Middle frontal gyrus (tissue), 1 donor: ENCODE measurements around the gene SNN.

ENCODE experiments used
- DNase-seq: peaks from one replicate; pipeline ENCODE4 v3.0.0-alpha.2; 2015; ENCODE audit warnings: low spot score; ENCODE audit errors: extremely low spot score

Gene SNN

GRCh38 chr16:11677959-11678881 is 10.0 kb downstream of the SNN start:
- DNase-seq, result no peak

DNA sequence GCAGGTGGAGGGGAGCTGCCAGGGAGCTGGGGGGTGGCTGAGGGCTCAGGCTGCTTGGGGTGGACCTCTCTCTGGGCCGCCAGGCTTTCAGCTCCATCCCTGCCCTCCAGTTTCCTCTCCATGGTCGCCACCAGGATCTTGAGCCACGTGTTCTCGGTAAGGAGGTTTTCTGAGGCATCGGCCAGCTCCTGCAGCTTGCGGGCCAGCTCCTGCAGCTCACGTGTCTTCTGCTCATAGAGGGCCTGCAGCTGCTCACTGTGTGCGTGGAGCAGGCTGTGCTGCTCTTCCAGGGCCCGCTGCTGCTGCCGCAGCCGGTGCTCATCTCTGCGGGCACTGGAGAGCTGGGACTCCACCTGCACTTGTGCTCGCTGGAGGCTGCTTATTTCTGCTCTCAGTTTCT is 11.0 kb downstream of the SNN start:
- no peak for DNase-seq

DNA sequence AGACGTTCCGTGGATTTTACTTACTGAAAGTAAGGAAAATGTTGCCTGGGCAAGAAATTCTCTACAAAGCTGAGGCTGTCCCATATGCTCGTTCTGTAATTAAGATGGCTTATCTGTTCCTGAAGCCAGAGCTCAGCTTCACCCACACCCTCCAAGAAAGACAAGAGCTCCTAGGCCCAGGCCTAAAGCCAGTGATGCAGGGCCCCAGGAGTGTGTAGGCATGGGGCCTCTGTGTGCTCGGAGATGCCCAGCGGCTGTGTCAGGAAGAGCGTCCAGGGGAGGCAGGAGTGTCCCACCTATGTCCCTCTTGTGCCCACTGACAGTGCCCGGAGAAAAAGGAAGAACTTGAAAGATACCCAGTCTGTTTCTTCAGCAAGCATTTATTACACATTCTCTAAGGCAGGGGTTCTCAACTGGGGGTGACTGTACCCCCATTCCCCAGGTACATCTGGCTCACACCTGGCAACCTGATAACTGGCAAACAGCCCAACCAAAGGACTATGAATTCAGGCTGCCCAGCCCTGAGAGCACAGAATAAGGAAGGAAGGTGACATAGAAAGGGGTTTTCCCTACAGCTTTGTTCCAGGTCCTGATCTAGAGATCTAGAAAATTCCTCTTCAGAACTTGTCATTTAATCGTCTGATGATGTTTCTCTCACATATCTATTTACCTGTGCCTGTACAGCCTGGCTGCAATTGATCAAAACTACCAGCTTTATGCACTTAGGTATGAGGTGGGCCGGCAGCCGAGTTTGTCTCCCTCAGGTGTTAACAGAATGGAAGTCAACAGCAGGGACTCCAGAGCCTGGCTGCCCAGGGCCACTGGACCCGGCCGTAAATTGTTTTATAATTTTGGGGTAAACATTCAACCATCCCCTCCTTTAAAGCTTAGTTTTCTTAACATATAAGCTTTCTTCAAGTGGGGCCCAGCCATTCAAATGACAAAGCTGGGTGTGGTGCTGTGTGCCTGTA is 12.0 kb downstream of the SNN start:
- DNase-seq, result no peak

GRCh38 chr16:11681556-11681955 is 13.3 kb downstream of the SNN start:
- DNase-seq, result no peak

DNA sequence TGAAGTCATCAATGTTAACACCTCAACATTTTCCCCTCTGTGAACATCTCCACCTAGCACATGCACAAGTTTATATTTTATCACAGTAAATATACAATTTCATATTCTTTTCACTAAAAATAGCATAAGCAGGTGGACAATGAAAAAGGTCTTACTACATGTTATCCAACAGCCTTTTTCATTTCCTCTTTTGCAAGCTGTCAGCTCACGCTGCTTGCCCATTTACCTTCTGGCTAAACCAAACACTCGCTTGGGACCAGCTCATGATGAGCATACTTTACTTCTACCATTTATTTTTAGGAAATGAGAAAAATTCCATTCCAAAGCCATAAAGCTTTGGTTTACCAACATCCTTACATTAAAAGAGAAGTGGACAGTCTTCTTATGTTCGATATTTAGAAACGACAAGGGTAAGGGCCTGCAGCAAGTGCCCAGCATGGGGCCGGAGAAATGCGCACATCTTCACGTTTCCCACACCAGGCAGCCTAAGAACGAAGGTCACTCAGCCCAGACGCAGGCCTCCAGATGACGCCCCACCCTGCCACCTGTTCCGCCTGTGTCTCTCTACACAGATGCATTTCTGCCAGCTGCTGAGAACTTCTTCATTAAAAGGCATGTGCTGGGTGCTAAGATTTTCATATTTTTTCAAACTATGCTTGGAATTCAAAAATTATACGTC is 13.9 kb downstream of the SNN start:
- DNase-seq, result no peak

- no peak for DNase-seq
Measured at GRCh38 chr16:11682655-11683096, 14.4 kb downstream of the SNN start.

GRCh38 chr16:11683145-11683544 is 14.9 kb downstream of the SNN start:
- no peak for DNase-seq

DNA sequence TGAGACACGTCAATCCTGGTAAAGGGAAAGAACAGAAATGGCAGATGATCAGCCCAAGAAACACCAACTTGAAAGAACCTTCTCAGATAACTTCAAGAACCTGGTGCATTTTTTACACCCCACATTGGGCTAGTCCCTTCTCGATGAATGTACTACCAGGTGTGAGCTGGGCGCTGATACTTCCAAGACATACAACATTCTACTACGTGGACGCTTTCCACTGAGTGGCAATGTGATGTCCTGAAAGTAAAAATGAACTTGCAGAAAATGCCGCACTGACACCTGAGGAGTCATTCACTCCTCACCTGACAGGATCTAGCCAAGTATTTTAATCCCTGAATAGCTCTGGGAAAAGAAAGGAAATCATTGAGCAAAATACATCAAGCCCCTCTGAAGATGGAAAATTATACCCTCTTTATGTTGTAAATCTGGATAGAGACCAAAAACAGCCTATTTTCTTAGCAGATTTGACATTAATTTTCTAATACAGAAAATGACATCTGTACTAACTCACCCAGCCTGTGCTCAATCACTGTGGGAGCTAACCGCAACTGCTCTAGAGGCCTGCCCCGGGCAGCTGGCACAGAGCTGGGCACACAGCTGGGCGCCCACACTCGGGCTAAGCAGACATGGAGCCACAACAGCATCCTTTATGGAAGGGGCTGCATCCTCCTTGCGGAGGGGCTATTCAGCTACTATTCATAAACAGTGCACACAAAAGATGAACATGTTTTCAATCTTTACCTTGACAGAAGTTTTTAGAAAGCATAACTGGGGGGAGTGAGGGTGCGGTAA is 16.2 kb downstream of the SNN start:
- no peak for DNase-seq

GRCh38 chr16:11685844-11686618 is 17.8 kb downstream of the SNN start:
- DNase-seq, result no peak

DNA sequence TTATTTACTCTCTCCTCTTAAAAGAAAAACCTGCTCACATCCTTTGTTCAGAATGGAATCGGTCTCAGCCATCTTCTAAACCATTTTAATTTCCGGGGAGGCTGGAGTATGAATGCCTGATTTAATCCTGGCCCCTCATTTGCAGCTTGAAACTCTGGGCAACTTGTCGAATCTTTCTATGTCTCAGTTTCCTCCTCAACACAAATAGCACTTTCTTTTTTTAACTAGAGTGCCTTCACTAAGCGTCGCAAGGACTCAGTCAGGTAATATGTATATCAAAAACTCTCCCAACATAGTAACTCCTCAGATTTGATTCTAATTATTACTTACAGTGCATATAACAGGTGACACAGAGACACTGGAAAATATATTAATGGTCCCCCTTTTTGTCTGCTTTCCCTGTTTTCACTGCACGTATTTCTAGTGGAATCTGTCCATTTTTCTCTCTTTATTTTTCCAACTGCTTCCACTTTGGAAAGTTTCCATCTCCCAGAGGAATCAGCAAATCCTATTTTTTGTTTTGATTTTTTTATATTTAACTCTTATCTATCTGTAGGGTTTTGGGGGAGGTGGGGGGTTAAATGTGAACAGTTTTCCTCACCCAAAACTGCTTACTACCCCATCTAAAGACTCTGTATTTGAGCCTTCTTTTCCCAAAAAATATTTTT is 18.6 kb downstream of the SNN start:
- no peak for DNase-seq

DNA sequence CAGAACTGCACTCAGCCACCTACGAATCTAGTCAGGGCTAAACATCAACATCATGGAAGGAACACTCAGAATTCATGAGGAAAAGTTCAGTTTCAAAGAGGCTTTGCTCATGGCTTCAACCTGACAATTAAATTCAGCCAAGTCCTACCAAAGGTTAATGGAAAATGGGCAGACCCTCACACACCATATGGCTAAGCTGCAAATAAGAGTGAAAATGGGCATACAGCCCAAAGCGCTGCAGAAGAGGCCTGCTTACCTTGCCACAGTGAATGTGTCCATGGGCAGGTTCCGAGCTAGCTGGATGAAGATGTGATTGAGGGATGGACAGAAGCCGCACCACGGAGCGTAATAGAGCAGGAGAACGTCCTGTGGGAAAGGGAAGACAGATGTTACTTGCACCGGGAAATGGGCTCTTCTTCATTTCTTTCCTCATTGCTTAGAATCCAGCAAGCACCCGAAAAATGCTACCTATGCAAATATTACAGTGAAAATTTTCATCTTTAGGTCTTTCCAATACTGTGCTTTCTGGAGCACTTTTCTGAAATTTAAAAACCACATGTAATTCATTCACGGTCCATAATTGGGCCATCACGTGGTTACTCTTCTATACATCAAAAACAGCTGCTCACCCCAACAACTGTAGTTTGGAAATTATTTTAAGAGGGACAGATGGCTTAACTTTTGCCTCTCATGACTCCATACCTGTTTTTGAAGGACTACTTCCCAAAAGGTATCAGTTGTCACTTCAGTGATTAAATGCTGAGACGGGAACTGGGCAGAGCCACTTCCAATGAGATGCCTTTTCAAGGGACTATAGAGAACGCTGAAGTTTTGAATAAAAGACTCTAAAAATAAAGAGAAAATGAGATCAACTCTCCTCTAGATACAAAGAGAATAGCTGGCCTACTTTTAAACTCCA is 19.6 kb downstream of the SNN start:
- DNase-seq, result no peak

- DNase-seq, result no peak
Measured at GRCh38 chr16:11688520-11688886, 20.2 kb downstream of the SNN start.

DNA sequence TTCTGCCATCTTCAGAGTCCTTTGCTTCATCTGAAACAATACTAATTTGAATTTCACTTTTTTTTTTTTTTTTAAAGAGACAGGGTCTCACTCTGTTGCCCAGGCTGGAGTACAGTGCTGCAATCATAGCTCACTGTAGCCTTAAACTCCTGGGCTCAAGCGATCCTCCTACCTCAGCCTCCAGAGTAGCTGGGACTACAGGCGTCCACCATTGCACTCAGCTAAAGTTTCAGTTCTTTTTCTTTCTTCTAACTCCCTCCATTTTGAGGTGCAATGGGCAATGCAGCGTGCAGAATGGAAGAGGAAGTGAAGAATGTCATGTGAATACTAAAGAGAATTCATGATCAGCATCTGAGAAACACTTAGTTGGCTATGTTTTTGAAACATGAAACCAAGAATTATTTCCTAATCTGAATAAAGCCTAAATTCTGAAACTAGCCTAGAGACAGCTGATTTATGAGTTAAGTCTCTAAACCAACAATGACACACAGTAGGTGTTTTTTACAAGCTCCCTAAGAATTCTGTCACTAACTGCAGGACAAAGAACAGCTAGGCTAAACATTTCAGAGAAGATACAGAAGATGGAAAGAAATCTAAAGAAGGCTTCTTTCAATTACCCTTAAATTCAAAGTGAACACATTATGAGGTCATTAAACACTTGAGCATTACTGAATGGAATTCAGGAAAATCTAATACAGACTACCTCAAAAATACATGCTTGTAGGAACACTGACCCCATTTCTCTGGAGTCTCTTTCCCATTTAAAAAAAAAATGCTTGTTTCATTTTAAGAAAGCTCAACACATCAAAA is 21.0 kb downstream of the SNN start:
- DNase-seq, result no peak

- no peak for DNase-seq
Measured at GRCh38 chr16:11691235-11691634, 23.0 kb downstream of the SNN start.

DNA sequence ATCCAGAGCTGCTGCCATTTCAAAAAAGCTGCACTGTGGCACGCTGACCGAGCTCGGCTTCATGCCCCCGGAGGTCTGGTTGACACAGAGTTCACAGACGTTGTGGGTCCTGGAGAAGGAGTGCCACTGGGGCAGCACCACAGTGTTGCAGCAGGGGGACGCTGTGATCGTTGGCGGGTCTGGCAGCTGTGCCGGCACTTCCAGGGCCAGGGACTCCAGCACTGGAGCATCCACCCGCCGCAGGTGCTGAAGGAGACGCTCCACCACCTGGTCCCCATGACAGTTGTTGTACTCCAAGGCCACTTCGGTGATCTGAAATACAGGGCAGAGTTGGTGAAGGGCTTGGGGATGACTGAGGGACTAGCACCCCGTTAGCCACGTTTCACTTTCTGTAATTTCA is 23.5 kb downstream of the SNN start:
- no peak for DNase-seq

- DNase-seq, result no peak
Measured at GRCh38 chr16:11692171-11692570, 23.9 kb downstream of the SNN start.

DNA sequence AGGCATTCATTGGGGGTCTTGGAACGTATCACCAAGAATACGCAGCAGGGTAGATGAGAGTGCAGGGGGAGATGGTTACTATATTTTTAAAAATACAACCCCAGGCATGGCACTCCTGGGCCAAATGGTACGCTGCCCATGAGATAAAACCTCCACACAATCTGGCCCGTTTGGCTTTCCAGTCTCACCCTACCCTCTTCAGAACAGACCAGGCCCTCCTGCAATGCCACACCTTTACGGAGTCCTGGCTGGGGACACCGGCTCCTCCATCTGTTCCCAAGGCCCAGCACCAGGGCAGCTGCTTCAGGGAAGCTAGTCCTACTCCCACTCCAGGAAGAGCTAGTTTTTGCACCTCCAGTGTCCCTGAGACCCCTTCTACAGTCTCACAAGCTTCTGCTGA is 24.4 kb downstream of the SNN start:
- DNase-seq, result no peak
